ENCODE results near the gene CTNNA2.

The CTNNA2 gene

DNA sequence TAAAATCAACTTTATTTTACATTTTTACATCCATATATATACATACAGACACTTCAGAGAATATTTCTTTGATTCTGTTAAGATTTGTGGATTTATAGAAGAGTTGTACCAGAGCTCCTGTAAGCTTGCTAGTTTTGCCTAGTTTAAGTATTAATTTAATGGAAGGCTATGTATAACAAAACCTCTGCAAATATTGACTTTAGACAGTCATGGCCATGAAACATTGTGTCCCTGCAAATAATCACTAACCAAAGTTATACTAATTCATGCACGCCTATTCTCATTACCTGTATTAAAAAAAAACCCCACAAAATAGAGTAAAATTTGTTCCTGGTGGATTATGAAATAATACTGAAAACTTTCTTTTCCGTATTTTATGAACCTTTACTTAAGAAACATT is 379.3 kb downstream of the CTNNA2 start:
- no peak for DNase-seq (ENCODE audit: low read depth, low spot score)
- no peak overlapping the region for H3K4me3 ChIP-seq (ENCODE audit: low read length)

DNA sequence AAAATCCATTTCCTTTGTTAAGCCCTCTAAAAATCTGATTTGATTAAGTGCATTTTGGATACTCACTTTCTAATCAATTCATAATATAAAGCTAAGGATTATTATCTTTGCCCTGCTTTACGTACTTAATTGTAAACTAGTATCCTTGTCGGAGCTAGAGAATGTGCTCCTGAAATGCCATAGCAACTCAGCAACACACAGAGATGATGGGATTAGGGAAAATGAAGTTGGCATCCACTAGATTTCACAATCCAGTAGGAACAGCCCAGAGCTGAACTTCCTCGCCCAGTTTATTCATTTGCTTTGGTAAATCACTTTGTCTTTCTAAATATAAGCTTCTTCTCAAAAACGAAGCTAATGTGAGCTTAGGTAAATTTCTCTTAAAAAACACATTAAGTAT is 386.3 kb downstream of the CTNNA2 start:
- DNase-seq (ENCODE audit: low read depth, low spot score): no peak
- H3K4me3 ChIP-seq (ENCODE audit: low read length): no peak overlapping the region

DNA sequence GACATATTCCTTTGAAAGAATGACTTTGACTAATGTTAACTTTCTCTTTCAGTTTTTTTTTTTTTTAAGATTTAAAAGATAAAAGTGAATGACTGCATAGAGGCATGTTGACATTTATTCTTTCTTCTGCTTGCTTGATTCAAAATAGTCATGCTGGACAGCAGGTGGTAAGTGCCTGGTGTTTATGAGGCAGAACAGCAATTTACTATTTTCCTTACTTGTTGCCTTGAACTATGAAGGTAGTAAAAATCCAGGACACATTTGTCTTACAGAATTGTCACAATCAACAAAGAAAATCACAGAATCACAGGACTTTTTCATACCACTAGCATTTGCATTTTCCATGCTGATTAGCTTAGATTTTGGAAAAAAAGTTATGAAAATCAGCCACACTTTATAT is 388.3 kb downstream of the CTNNA2 start:
- no peak overlapping the region for H3K4me3 ChIP-seq (ENCODE audit: low read length)
- DNase-seq (ENCODE audit: low read depth, low spot score): no peak

DNA sequence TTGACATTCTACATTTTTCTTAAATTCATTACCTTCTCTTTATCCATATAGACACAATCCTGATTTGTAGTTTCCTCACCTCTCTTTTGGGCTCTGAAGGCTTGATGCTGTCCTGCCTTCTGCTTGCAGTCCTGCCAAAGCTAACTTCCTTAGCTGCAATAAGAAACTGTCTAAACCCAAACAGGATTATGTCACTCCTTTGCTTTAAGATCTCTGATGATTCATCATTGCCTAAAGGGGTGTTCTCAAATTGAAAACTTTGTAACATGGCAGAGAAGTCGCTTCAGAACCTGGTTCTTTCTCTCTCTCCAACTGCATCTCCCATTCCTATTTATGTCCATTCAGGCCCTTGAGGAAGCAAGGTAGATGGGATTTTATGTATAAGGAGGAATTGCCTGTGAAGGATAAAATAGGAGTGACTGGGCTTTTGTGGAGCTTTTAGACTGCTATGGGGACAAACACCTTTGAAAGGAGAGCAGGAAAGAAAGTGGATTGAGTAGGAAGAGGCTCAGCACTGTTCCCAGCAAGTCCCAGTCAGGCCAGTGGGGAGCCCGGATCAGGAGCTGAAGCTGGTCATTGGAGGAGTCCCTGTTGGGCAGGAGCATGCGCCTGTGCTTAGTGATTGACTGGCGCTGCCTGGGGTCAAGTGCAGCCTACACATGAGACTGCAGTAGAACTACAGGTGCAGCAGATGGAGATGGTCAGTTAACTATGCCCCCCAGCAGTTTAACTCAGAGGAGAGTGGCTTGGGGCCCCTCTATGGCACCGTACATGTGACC is 390.6 kb downstream of the CTNNA2 start:
- H3K4me3 ChIP-seq (ENCODE audit: low read length): no peak overlapping the region
- no peak for DNase-seq (ENCODE audit: low read depth, low spot score)

DNA sequence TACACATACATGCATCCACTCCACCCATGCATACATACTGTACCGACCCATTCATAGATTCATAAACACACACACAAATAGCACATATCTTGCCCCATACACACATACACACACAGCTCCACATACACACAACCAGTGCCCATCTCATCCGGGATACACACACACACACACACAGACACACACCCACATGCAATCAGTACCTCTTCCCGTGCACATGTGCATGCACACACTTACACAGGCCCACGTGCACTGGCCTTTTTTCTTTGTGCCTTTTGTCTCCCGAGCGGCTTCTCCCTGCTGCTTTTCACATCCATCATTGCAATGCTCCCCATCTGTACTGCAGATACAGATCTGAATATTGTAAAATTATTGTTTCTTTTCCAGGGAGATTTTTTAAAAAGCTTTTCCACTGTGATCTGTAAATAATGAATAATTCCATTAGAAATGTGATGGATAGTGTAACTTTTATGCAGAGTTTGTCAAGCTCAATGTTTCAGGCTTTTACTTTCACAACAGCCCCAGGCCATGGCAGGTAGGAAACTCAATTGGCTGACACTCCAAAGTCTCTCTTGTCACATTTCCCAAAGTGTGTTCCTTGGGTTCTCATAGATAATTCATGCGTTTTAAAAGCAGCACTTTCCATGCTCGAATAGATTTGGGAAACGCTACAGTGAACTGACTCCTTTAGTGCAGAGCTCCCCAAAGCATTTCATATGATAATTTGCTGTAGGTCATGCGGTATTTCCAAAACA is 393.5 kb downstream of the CTNNA2 start:
- no peak overlapping the region for H3K4me3 ChIP-seq (ENCODE audit: low read length)
- DNase-seq (ENCODE audit: low read depth, low spot score): no peak

DNA sequence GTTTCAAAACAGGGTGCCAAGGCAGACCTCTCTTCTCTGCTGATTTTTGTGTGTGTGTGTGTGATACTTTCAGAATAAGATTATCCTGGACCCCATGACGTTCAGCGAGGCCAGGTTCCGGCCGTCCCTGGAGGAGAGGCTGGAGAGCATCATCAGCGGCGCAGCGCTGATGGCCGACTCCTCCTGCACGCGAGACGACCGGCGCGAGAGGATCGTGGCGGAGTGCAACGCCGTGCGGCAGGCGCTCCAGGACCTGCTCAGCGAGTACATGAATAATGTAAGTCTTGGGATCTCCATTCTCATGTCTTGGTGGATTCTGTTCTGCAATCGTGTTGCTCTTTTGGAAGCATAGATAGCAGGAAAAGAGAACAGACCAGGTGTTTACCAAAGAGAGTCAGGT is 396.7 kb downstream of the CTNNA2 start:
- no peak for DNase-seq (ENCODE audit: low read depth, low spot score)
- H3K4me3 ChIP-seq (ENCODE audit: low read length): no peak overlapping the region

DNA sequence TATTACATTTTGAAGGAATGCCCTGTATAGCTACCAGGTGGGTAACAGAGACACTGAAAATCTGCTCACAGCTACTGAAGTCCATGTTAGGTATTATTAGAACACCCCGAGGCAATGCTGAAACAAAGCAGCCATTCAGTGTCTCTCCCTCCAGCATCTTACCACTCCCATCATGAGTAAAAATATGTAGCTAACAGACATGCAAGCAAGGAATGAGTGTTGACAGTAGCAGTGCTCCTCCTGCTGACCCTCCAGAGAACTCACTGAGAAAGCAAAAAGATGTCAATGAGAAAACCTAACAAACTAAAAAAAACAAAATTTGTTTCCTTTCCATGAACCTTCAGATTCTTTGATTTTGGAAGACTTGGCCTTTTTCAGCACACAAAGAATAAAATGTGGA is 397.8 kb downstream of the CTNNA2 start:
- no peak for DNase-seq (ENCODE audit: low read depth, low spot score)
- H3K4me3 ChIP-seq (ENCODE audit: low read length): no peak overlapping the region

DNA sequence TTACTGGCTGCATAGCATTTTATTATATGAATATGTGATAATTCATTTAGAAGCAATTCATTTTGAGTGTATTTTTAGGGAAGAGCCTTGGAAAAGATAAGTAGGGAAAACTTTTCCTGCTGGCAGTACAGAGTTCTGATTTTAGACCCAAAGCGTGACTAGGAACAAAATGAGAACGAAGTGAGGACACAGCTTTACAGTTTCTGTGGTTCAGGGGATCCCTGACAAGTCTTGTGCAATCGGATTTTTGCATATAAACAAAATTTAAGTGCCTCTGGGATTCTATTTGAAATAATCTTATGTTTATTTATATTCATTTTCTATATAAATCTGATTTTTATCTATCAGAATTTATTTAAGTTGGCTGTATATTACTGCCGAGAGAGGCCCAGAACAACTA is 402.6 kb downstream of the CTNNA2 start:
- no peak overlapping the region for H3K4me3 ChIP-seq (ENCODE audit: low read length)
- no peak for DNase-seq (ENCODE audit: low read depth, low spot score)

DNA sequence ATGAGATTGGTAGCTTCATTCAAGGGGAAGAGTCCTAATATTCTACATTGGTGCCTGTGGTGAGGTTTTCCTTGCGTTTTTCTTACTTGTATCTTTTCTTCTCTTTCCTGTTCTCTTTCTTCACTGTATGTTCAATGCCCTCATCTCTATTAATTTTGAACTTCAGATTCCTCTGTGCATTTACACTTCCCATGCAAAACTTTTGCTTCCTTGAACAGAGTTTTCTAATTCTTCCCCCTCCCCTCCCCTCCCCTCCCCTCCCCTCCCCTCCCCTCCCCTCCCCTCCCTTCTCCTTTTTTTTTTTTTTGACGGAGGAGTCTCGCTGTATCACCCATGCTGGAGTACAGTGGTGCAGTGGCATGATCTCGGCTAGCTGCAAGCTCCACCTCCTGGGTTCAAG is 403.4 kb downstream of the CTNNA2 start:
- DNase-seq (ENCODE audit: low read depth, low spot score): no peak
- H3K4me3 ChIP-seq (ENCODE audit: low read length): no peak overlapping the region

DNA sequence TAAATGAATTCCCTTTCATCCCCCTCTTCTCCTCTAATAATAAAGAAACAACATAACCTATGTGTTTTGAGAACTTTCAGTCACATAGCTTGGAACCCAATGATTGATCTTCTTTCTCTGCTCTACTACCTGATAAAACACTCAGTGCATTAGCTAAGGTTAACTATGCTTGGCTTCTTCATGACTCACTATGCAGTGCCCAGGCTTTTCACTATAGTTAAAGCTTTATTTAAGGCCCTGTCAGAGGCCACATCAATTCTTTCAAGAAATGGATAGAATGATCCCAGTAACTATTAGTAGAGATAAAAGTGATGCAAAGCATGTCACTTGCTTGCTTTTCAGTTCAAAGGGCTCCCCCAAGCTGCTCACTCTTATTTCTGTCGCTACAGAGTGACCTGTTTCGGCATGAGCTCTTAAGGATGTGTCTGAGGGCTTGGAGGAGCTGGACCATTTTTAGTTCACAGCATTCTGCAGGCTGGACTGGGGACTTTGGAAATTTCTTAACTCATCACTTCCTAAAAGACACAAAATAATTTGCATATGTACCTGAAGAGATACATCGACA is 407.7 kb downstream of the CTNNA2 start:
- H3K4me3 ChIP-seq (ENCODE audit: low read length): no peak overlapping the region
- DNase-seq (ENCODE audit: low read depth, low spot score): no peak

DNA sequence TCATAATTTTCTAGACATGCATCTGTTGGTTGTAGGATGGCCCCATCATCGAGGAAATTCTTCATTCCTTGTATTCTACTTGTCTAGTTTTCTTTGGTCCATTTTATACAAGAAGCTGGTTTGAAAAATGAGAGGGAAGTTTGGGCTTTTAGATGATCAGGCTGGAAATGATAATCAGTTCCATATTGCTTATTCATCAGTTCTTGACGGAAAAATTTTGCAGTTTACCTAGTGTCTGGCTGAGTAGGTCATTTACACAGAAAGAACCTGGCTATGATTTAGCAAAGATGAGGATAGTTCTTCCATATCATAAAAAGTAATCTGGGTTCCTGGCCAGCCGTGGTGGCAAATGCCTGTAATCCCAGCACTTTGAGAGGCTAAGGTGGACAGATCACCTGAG is 416.8 kb downstream of the CTNNA2 start:
- no peak overlapping the region for H3K4me3 ChIP-seq (ENCODE audit: low read length)
- no peak for DNase-seq (ENCODE audit: low read depth, low spot score)

DNA sequence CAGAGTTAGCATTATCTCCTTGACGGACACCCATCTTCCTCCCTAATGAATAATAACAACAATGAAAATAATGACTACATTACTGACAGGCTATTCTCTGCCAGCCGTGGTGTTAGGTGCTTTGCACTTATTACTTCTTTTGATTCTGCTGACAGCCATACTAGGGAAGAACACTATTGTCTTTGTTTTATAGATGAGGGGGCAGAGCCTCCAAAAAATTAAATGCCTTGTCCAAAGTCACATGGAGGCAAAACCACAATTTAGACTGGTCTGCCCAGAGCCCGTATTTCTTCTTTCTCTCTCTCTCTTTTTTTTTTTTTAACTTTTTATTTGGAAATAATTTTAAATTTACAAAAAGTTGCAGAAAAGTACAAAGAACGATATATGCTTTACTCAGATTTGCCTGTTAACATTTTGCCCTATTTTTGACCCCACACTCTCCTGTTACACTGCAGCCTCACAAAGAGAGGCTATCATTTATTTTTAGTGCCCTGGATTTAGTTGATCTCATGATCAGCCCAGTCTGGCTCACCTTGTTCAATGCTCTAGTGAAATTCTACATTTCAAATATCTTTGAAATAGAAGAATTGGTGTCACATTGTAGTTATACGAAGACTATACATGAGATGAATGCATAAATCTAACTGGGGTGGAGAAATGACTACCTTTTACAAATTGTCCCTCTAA is 422.3 kb downstream of the CTNNA2 start:
- DNase-seq (ENCODE audit: low read depth, low spot score): no peak
- H3K4me3 ChIP-seq (ENCODE audit: low read length): no peak overlapping the region

DNA sequence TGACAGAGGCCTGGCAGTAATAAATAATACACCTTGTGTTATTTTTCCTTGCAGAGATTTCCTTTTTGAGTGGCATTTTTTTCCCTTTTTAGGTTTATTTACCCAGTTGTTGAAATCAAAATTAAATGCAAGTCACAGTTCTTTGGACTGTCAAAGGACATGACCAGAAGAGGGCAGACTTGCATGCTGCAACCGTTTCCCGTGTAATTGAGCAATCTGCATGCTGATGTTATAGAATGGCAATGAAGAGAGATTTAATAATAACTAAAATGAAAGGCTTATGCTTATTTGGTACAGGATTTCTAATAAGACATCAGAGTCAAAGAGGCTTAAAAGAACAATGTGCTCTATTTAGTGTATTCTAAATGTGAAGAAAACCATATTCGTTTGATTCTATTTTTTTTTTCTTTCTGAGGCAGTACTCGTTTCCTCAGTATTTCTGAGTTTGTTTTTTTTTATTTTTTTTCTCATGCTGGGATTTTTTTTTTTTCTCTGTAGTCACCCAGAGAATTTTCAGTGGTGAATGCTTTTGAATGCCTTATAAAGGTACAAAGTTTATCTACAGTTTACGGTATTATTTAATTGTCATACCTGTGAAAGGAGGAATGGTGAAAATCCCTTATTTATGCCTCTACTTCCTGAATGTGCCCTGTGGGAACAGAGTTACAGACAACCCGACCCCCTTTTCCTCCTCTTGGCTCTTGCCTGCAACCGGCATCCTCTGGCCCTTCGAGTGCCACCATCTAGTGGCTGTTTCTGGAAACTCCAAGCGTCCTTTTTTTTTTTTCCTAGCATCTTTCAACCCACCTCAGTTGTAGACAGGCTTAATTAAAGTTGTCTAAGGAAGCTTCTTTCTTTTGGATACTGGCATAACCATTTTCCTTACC is 423.2 kb downstream of the CTNNA2 start:
- DNase-seq (ENCODE audit: low read depth, low spot score): peak; percentile 71
- H3K4me3 ChIP-seq (ENCODE audit: low read length): peak overlapping the region; percentile 20

DNA sequence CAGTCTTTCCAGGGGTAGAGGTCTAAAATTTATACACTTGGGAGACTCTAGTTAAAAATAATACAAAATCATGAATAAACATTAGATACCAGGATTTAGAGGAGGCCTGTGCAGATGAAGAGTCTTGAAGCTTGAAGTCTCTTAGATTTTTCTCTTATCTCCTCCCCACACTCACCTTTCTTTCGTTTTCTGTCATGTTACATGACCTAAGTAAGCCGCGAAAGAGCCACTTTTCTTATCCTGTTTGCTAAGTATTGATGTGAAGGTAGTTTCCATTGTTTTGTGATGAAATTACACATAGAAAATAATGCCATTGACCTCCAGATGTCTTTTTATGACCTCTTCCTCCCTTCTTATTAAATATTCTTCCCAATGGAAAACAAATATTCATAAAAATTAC is 423.9 kb downstream of the CTNNA2 start:
- no peak overlapping the region for H3K4me3 ChIP-seq (ENCODE audit: low read length)
- DNase-seq (ENCODE audit: low read depth, low spot score): peak; percentile 24

DNA sequence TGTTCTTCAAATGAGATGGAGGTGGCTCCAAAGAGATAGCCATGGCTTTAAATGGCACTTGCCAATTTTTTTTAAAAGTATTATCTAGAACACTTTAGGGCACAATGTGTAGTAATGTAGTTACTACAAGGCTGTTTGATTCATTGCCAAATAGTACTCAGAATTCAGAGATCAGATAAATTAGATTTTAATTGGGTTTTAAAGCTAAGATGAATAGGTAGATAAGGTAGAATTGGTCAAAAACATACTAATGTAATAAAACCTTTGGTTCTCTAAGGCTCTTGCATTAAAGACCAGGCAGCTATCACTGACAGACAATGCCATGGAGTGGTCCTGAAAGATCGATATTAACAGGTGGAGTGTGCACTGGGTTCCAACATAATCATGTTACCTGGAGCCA is 425.8 kb downstream of the CTNNA2 start:
- DNase-seq (ENCODE audit: low read depth, low spot score): no peak

DNA sequence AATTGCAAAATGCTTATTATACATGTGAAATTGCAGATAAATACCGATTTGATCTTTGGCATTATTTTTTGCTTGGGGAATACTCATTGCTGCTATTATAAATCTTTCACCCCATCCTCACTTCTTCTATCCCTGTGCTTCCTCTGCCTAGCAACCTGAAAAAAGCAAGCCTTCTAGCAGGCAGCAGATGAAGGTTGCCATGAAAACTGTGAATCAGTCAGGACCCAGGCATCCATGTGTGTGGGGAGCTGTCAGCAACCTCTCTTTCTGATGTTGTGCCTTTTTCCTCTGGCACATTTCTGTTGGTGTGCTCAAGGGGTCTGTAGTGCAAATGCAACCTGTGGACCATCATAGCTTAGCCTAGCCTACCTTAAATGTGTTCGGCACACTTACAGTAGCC is 427.5 kb downstream of the CTNNA2 start:
- no peak for DNase-seq (ENCODE audit: low read depth, low spot score)
- no peak overlapping the region for H3K4me3 ChIP-seq (ENCODE audit: low read length)

More for the DNA sequence above, 425.8 kb downstream of the CTNNA2 start:
- H3K4me3 ChIP-seq (ENCODE audit: low read length): no peak overlapping the region

DNA sequence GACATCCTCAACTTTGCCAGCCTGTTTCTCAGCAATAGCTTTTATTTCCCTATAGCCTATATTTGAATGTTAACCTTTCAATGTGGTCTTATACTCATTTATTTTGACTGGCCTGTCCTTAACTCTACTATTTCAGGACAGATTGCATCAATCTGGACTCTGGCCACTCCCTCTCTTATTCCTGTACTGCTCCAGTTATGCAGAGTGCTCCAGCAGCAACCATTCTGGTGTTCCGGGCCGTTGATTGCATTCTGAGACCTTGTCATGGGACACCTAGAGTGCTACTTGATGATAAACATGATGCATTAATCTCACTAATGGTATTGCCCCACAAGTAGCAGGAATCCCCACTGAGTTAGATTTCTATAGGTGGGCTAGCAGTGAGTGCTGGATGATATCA is 428.3 kb downstream of the CTNNA2 start:
- DNase-seq (ENCODE audit: low read depth, low spot score): no peak

DNA sequence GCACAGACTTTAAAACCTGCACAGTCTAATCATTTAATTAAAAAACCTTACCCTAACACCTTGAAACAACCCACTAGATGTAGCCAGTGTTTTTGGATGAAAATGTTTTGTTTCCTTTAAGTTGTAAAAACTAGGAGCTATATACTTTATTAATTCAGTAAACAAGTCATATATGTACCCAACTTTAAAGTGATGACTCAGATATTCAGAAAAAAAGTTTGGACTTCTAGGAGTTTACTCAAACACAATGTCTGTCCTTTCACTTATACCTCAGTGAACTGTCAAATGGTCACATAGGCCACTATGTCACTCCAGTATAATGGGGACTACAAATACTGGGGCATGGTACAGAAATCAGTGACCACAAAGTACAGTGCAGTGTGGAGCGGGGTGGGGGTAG is 431.4 kb downstream of the CTNNA2 start:
- no peak overlapping the region for H3K4me3 ChIP-seq (ENCODE audit: low read length)
- DNase-seq (ENCODE audit: low read depth, low spot score): no peak

More for the DNA sequence above, 428.3 kb downstream of the CTNNA2 start:
- H3K4me3 ChIP-seq (ENCODE audit: low read length): no peak overlapping the region

Measured in Jurkat, Clone E6-1 (cell line).